ENCODE data around the gene COQ4.

The COQ4 gene

DNA sequence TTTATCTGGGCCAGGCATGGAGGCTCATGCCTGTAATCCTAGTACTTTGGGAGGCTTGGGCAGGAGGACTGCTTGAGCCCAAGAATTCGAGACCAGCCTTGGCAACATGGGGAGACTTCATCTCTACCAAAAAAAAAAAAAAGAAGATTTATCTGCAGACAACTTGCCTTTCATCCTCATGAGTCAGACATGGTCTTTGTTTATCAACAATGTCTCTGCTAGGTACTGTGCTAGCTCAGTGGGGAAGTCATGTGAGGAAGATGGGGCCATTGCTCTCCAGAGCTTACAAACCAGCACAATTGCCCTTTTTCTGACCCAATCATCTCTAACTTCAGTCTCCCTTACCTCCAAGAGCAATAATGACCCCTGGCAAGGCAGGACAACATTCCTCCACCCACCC is 50.1 kb downstream of the COQ4 start:
- Histone ChIP-seq H3K4me2 (peak overlapping the region; percentile 95; the same call in 1 of the 2 replicates), H3K27me3 (ENCODE audit: insufficient read depth, low read depth) (no peaks in the 10 kb centered on the region), H3K9ac (no peak overlapping the region), H3K79me2 (ENCODE audit: insufficient read depth, low read depth) (peaks cover 50% of the 10 kb centered on the region), H4K20me1 (ENCODE audit: insufficient read depth) (no peaks in the 10 kb centered on the region), H3K36me3 (ENCODE audit: insufficient read depth) (no peaks in the 10 kb centered on the region), H2AFZ (ENCODE audit: low read depth) (no peak overlapping the region), H3K4me3 (IDR thresholded peaks at IDR 0.05; ENCODE audit: insufficient read depth, low read depth, low read length) (no peak overlapping the region), H3K4me1 (ENCODE audit: low read depth, poor library complexity, severe bottlenecking) (peaks cover 26% of the 10 kb centered on the region), H3K27ac (no peak overlapping the region)
- TF ChIP-seq, protein P1, sequence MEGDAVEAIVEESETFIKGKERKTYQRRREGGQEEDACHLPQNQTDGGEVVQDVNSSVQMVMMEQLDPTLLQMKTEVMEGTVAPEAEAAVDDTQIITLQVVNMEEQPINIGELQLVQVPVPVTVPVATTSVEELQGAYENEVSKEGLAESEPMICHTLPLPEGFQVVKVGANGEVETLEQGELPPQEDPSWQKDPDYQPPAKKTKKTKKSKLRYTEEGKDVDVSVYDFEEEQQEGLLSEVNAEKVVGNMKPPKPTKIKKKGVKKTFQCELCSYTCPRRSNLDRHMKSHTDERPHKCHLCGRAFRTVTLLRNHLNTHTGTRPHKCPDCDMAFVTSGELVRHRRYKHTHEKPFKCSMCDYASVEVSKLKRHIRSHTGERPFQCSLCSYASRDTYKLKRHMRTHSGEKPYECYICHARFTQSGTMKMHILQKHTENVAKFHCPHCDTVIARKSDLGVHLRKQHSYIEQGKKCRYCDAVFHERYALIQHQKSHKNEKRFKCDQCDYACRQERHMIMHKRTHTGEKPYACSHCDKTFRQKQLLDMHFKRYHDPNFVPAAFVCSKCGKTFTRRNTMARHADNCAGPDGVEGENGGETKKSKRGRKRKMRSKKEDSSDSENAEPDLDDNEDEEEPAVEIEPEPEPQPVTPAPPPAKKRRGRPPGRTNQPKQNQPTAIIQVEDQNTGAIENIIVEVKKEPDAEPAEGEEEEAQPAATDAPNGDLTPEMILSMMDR (conservative IDR thresholded peaks at IDR 0.05; ENCODE audit: low read depth, low read length): no peak

DNA sequence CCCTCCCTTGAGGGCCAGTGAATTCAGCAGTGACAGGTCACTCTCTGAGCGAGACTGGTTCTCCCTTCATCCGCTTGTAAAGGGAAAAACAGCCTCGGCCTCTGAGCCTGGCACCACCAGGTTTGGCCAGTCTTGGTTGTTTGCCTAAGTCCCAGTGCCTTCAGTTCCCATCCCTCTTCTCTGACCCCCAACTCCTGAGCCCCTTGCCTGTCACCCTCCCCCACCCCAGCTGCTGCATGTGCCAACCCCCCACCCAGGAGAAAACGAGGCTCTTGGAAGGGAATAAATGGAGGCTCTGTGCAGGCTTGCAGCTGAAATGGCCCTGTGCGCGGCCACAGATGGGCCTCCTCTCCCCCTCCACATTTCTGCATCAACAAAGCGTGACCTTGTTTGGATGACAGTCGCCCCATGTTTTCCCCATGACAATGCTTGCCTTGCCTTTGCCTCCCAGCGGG is 51.6 kb downstream of the COQ4 start:
- TF ChIP-seq, protein P1 (conservative IDR thresholded peaks at IDR 0.05; ENCODE audit: low read depth, low read length): no peak
- no peaks in the 10 kb centered on the region for H3K27me3 ChIP-seq (ENCODE audit: insufficient read depth, low read depth)
- no peak overlapping the region for H3K4me2 ChIP-seq
- H2AFZ ChIP-seq (ENCODE audit: low read depth): no peak overlapping the region
- no peaks in the 10 kb centered on the region for H4K20me1 ChIP-seq (ENCODE audit: insufficient read depth)
- peaks cover 26% of the 10 kb centered on the region for H3K4me1 ChIP-seq (ENCODE audit: low read depth, poor library complexity, severe bottlenecking)
- H3K79me2 ChIP-seq (ENCODE audit: insufficient read depth, low read depth): peaks cover 50% of the 10 kb centered on the region
- no peaks in the 10 kb centered on the region for H3K36me3 ChIP-seq (ENCODE audit: insufficient read depth)
- H3K4me3 ChIP-seq (IDR thresholded peaks at IDR 0.05; ENCODE audit: insufficient read depth, low read depth, low read length): no peak overlapping the region
- H3K27ac ChIP-seq: no peak overlapping the region
- no peak overlapping the region for H3K9ac ChIP-seq

DNA sequence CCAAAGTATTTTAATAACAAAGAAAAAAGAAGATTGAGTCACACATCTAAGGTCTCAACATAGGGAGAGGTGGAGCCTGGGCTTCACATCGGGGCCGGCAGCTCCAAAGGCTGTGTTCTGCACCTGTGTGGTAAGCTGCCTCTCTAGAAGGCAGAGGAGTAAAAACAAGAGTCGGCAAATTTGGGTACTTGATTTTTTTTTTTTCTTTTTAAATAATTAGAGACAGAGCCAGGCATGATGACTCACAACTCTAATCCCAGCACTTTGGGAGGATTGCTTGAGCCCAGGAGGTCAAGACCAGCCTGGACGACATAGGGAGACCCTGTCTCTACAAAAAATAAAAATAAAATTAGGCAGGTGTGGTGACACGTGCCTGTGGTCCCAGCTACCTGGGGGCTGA is 53.2 kb downstream of the COQ4 start:
- no peaks in the 10 kb centered on the region for H4K20me1 ChIP-seq (ENCODE audit: insufficient read depth)
- H3K36me3 ChIP-seq (ENCODE audit: insufficient read depth): no peaks in the 10 kb centered on the region
- TF ChIP-seq, protein P1 (conservative IDR thresholded peaks at IDR 0.05; ENCODE audit: low read depth, low read length): no peak
- H3K27me3 ChIP-seq (ENCODE audit: insufficient read depth, low read depth): no peaks in the 10 kb centered on the region
- peaks cover 20% of the 10 kb centered on the region for H3K4me1 ChIP-seq (ENCODE audit: low read depth, poor library complexity, severe bottlenecking)
- H3K4me2 ChIP-seq: no peak overlapping the region
- H3K9ac ChIP-seq: no peak overlapping the region
- H3K27ac ChIP-seq: no peak overlapping the region
- H3K79me2 ChIP-seq (ENCODE audit: insufficient read depth, low read depth): peaks cover 50% of the 10 kb centered on the region
- H3K4me3 ChIP-seq (IDR thresholded peaks at IDR 0.05; ENCODE audit: insufficient read depth, low read depth, low read length): no peak overlapping the region
- no peak overlapping the region for H2AFZ ChIP-seq (ENCODE audit: low read depth)

DNA sequence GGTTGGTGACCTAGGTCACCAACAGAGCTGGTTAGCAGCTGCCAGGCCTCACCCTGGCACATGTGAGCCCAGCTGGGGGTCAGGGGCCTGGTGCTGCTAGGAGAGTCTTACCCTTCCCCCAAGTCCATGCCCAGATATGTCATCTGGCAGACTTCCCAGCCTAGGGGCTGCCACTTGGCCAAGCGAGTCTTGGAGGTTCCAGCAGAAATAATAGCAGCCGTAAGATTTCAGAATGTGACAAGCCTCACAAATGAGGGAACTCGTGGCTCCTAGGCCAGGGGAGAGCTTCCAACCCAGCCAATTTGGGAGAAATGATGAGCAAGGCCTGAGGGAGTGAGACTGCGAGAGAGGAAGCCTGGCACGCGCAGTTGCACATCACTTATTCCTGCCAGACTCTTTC is 59.6 kb downstream of the COQ4 start:
- peaks cover 17% of the 10 kb centered on the region for H3K4me1 ChIP-seq (ENCODE audit: low read depth, poor library complexity, severe bottlenecking)
- no peaks in the 10 kb centered on the region for H3K27me3 ChIP-seq (ENCODE audit: insufficient read depth, low read depth)
- H2AFZ ChIP-seq (ENCODE audit: low read depth): no peak overlapping the region
- H4K20me1 ChIP-seq (ENCODE audit: insufficient read depth): no peaks in the 10 kb centered on the region
- TF ChIP-seq, protein P1 (conservative IDR thresholded peaks at IDR 0.05; ENCODE audit: low read depth, low read length): no peak
- H3K27ac ChIP-seq: no peak overlapping the region; the same call in 1 of the 2 replicates
- H3K9ac ChIP-seq: no peak overlapping the region
- H3K36me3 ChIP-seq (ENCODE audit: insufficient read depth): no peaks in the 10 kb centered on the region
- no peaks in the 10 kb centered on the region for H3K79me2 ChIP-seq (ENCODE audit: insufficient read depth, low read depth)
- H3K4me3 ChIP-seq (IDR thresholded peaks at IDR 0.05; ENCODE audit: insufficient read depth, low read depth, low read length): no peak overlapping the region
- H3K4me2 ChIP-seq: no peak overlapping the region; the same call in 1 of the 2 replicates
